ENCODE results near the gene LHB.
A peak's percentile ranks its signal among the peaks of the same experiment; 100 is the strongest.

LHB gene

DNA sequence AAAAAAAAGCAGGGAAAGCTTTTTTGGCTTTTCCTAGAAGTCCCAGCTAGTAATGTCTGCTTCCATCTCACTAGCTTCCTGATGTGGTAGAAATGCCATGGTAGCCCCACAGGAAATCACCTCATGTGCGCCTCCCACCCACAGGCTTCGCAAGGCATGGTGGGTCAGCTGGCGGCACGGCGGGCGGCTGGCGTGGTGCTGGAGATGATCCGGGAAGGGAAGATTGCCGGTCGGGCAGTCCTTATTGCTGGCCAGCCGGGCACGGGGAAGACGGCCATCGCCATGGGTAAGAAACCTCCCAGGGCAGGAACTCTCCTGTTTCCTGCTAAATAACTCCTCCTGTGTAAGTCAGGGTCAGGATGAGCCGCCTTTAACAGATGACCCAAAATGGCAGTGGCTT, 12.8 kb downstream of the LHB start:
- FAIRE-seq (no peak), DNase-seq (ENCODE audit: insufficient read length, low spot score) (no peak)
- TF ChIP-seq POLR2A (IDR thresholded peaks at IDR 0.05; ENCODE audit: low read depth, low read length), result no peak

DNA sequence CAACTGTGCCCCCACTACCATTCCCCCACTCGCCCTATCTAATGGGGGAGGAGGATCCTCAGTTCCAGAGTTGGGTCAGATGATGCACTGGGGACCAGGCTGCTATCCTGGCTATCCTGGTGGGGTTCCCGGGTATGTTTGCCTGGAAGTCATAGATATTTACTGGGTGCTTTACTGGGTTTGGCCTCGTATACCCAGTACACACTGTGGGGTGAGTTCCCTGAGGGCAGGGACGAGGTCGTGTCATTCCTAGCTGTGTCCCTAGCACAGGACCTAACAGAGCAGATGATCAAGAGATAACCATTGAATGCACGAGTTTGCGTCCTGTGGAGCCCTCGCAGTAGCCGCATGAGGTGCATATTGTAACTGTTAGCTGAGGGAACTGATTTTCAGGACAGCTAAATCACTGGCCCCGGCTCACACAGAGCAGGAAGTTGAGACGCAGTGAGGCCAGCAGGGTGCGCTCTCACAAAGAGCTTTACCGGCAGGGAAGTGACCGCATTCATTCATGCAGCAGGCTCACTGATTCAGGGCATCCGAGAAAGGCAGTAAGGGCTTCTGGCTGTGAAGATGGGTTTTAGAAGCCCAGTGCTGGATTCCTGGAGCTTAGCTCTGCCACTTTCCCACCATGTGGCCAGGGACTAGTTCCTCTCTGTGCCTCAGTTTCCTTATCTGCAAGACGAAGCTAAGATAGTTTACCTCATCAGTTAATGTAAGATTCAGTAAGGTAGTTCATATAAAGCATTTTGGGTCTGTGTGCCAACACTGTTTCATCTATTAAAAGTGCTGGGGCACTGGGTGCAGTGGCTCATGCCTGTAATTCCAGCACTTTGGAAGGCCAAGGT, 17.2 kb downstream of the LHB start:
- no peak for FAIRE-seq
- no peak for DNase-seq (ENCODE audit: insufficient read length, low spot score)

DNA sequence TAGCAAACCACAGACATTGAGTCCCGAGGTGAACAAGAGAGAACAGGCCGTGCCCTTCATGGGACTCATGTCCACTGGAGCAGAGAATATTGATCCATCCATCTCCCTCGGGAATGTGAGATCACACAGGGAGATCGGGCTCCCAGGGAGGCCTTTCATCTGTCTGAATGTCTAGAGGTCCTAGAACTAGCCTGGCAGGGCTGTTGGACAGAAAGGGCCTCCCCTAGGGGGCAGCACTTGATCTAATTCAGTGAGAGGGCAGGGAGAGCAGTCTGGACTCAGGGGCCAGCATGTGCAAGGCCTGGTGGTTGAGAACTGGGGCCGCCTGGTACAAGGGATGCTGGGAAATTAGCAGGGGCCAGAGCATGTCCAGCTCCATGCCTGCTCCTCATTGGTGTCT, 18.9 kb downstream of the LHB start:
- FAIRE-seq (no peak), DNase-seq (ENCODE audit: insufficient read length, low spot score) (no peak)
- TF ChIP-seq POLR2A (IDR thresholded peaks at IDR 0.05; ENCODE audit: low read depth, low read length), result no peak

More for the DNA sequence above, 17.2 kb downstream of the LHB start:
- no peak for TF ChIP-seq POLR2A (IDR thresholded peaks at IDR 0.05; ENCODE audit: low read depth, low read length)

DNA sequence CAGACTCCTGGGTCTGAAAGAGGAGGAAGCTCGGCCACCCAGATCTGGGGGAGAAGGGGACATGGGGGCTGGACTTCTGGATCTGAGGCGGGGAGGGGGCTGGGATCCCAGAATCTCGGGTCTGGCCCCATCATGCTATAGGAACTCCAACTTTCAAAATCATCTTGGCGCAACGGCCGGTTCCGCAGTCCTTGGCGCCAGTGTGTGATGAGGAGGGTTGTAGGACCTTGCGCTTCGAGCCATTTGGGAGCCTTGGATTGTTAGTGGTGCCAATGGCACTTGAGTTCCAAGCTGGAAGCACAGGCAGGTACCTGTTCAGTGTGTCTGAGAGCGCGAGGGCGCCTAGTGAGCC, 22.9 kb downstream of the LHB start:
- DNase-seq (ENCODE audit: insufficient read length, low spot score) (no peak), FAIRE-seq (no peak)
- no peak for TF ChIP-seq POLR2A (IDR thresholded peaks at IDR 0.05; ENCODE audit: low read depth, low read length)

DNA sequence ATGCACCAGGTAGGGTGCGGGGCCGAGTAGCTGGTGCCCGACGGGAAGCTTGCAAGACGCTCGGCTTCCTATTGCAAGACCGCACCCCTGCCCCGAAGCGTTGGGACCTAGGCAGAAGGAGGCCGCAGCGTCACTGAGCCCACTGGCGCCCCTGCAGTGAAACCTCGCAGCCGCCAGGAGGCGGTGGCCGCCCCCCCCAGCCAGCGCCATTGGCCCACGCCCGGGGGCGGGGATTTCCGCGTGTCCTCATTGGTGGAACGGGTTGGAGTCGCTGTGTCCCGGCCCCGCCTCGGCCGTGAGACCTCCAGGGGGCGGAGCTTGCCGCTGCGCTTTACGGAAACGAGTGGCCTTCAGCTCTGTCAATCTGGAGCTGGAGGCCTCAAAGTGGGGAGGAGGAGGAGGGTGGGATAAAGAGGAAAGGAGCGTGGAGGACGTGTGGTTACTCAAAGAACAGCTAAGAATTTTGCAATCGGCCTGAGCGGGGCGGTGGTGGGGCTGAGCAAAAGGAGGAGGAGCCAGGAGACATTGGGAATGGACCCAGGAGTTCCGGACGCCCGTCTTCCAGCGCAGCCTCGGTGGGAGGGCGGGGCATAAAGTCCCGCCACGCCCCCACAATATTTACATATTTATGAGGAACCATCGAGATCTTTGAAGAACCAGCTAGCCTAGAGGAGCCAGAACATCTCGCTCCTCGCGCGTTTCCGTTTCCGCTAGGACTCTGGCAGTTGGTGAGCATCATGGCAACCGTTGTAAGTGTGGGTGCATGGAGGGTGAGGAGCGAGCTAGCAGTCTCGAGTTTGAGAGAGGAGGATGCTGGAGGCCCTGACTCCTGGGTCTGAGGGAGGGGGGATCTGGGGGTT, 23.5 kb downstream of the LHB start, which contains the start of the genes GYS1 and RUVBL2:
Gene GYS1 (minus strand): TSS at position 135 of the 860 bp plus-strand sequence. CDS start 197 bp downstream, outside the sequence.
Gene RUVBL2 (plus strand): TSS at position 713 of the 860 bp plus-strand sequence. CDS start 25 bp downstream, at position 738.
- peak; percentile 74 for FAIRE-seq
- DNase-seq (ENCODE audit: insufficient read length, low spot score), result peak; percentile 83
- peak; percentile 72 for TF ChIP-seq POLR2A (IDR thresholded peaks at IDR 0.05; ENCODE audit: low read depth, low read length)

DNA sequence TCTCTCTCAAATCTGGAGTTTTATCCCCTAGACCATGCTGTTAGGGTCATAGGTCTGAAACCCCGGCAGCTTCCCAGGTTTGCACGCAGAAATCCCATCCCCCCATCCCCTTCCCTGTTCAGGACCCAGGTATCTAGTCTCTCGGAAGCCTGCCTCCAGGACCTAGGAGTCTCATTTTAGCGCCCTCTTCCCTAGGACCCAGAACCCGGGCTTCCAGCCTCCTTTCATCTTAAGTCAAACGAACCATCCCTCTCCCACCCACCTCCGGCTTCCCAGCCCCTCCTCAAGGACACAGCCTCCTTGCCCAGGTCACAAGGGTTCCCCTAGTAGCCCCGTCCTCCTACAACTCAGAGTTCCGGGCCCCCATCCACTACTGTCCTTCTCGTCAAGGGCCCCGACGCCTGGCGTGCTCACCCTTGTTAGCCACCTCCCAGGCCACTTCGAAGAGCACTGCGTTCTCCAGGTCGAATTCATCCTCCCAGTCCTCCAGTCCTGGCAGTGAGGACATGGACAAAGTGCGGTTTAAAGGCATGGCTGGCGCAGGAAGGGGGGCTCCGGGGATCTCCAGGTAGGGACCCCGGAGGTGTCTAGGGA, 24.2 kb downstream of the LHB start:
- DNase-seq (ENCODE audit: insufficient read length, low spot score), result no peak
- no peak for TF ChIP-seq POLR2A (IDR thresholded peaks at IDR 0.05; ENCODE audit: low read depth, low read length)
- no peak for FAIRE-seq

DNA sequence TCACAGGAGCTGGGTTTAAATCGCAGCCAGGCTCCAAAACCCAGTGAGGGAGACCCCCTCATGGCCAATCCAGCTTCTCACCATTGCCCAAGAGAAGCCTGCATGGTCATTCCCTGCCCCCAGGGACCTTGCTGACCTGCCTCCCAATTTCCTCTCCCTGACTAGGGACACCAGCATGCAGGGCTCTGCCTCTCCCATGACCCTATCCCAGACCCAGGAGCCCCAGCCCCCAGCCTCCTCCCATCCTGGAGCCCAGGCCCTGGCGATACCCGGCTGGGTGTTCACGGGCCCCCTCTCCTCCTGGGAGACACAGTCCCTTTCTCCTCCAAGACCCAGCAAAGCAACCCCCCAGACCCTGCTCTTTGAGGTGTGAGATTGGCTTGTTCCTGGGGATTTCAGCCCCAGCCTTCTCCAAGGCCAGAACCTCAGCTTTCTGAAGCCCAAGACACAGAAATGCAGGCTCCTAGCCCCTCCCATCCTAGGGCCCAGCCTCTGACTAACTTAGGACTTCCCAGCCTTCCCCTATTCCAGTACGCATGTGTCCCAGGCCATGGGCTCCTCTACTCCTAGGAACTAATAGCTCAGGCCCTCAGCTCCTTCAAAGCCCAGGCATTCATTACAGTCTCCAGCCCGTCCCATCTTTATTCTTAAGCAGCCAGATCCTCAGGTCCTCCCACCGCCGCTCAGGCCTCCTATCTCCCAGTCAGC, 24.9 kb downstream of the LHB start:
- FAIRE-seq (no peak), DNase-seq (ENCODE audit: insufficient read length, low spot score) (peak; percentile 55)
- TF ChIP-seq POLR2A (IDR thresholded peaks at IDR 0.05; ENCODE audit: low read depth, low read length), result no peak

DNA sequence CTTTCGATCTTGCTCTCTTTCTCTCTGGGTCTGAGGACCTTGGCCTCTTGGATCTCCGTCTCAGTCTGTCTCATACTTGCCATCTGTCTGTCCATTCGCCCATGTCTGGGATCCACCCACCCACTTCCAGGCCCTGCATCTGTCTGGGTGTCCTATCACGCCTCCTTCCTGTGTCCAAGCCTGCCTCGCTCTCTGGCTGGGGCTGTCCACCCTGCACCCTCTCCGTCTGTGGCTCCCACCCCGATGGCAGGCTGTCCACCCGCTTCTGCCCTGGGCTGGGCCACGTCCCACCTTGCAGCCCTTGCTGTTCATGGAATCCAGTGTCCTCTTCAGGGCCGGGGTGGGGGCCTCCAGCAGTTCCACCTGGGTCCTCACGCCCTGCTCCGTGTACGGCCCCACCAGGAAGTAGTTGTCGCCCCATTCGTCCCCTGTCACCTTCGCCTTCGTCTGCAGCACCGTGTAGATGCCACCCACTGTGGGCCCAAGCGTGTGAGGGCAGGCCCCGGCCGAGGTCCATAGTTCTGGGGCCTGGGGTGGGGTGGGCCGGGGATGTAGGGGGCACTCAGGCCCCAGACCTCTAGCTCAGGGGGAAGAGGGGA, 25.8 kb downstream of the LHB start:
- FAIRE-seq (no peak), DNase-seq (ENCODE audit: insufficient read length, low spot score) (no peak)
- no peak for TF ChIP-seq POLR2A (IDR thresholded peaks at IDR 0.05; ENCODE audit: low read depth, low read length)

DNA sequence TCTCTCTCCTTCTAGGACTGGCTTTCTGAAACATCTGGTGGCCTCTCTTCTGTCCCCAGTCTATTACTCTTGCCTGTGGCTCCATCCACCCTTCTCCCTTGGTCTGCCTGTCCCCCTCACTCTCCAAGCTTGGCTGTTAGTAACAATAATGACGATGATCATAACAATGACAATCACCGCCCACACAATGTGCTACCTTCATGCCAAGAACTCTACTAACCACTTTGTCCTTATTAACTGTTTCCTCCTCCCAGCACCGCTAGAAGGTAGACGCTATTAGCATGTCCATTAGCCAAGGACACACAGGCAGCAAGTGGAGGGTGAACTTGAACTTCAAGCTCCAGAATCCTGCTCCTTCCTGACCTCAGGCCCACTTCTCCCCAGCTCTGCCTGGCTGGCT, 26.5 kb downstream of the LHB start:
- no peak for DNase-seq (ENCODE audit: insufficient read length, low spot score)
- no peak for TF ChIP-seq POLR2A (IDR thresholded peaks at IDR 0.05; ENCODE audit: low read depth, low read length)
- no peak for FAIRE-seq

DNA sequence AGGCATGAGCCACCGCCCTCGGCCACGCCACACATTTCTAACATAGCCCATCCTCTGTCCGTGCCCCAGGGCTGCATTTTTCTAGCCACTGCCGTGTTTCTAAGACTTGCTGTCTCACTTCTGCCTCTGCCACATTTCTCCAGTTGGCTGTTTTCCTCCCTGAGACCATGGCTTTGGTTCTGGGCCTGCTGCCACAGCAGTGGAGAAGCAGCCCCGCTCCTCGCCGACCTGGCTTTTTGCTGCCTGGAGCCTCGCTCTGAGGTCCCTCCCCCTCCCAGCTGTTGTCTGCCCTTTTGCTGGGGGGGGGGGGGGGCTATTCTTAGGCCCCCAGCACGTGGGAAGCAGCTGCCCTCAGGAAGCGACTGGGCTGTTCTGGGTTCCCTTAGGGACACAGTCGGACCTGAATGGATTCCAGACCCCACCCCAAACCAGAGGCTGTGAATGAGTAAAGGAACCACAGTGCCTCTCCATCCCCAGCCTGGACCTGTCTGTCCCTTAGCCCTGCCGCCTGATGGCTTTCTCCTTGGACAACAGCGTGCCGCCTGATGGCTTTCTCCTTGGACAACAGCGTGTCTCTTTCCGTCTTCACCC, 27.1 kb downstream of the LHB start:
- TF ChIP-seq POLR2A (IDR thresholded peaks at IDR 0.05; ENCODE audit: low read depth, low read length), result no peak
- DNase-seq (ENCODE audit: insufficient read length, low spot score), result no peak
- no peak for FAIRE-seq

DNA sequence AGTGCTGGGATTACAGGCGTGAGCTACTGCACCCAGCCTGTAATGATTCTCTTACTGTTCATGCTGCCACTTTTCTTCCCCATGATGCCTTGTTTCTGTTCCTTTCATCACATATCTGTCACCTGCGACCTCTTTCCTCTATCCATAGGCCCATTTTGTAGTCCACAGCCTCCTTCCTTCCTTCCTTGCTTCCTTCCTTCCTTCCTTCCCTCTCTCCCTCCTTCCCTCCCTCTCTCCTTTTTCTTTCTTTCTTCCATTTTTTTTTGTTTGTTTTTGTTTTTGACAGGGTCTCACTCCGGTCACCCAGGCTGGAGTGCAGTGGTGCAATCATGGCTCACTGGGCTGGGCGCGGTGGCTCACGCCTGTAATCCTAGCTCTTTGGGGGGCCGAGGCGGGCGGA, 28.0 kb downstream of the LHB start:
- DNase-seq (ENCODE audit: insufficient read length, low spot score) (no peak), FAIRE-seq (no peak)
- no peak for TF ChIP-seq POLR2A (IDR thresholded peaks at IDR 0.05; ENCODE audit: low read depth, low read length)

DNA sequence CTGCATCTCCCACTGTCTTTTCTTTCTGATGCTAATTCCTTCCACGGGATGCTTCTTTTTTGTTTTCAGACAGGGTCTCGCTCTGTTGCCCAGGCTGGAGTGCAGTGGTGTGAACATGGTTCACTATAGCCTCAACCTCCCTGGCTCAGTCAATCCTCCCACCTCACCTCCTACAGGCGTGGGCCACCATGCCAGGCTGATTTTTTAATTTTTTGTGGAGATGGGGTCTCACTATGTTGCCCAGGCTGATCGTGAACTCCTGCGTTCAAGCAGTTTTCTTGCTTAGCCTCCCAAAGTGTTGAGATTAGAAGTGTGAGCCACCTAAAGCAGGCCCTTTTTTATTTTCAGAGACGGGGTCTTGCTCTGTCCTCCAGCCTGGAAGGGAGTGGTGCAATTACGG, 28.6 kb downstream of the LHB start:
- no peak for DNase-seq (ENCODE audit: insufficient read length, low spot score)
- FAIRE-seq, result no peak
- no peak for TF ChIP-seq POLR2A (IDR thresholded peaks at IDR 0.05; ENCODE audit: low read depth, low read length)

DNA sequence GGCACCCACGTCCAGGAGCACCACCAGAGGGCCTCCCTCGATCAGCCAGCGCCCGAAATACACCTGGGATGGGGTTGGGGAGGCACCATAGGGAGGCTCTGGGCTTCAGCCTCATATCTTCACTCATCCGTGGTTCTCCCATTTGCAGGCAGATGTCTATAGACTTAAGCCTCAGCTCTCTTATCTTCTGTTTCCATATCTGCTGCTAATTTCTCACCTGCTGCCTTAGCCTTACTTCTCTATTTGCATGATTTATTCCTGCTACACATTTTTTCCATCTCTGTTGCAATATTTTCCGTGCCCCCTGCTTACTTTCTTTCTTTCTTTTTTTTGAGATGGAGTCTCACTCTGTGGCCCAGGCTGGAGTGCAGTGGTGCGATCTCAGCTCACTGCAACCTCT, 29.6 kb downstream of the LHB start:
- TF ChIP-seq POLR2A (IDR thresholded peaks at IDR 0.05; ENCODE audit: low read depth, low read length), result no peak
- no peak for DNase-seq (ENCODE audit: insufficient read length, low spot score)
- FAIRE-seq, result no peak

Data from H54 (cell line).